HepG2 (cell line): ENCODE data around the gene STN1. TPM values are rescaled to one million over a fixed set of nuclear protein-coding genes. Genes with fewer than 3 reads are reported as not detected.

Experiments used
- MEF2D ChIP-seq: sonication (generic); formaldehyde crosslinking; IDR thresholded peaks from 2 replicates; pipeline ENCODE4 v1.5.1; 2020; ENCODE audit warnings: mild to moderate bottlenecking, missing genetic modification reagents
- MIXL1 ChIP-seq: IDR thresholded peaks from 2 replicates; pipeline ENCODE4 v1.6.1; 2016
- NAIF1 ChIP-seq: sonication (generic); formaldehyde crosslinking; IDR thresholded peaks from 2 replicates; pipeline ENCODE4 v1.5.0; 2020; ENCODE audit warnings: mild to moderate bottlenecking, missing genetic modification reagents, borderline replicate concordance
- NBN ChIP-seq: fragments of 450-650 bp; conservative IDR thresholded peaks from 2 replicates; pipeline ENCODE4 v1.6.1; 2017
- SMAD3 ChIP-seq: sonication (generic); formaldehyde crosslinking; IDR thresholded peaks from 2 replicates; pipeline ENCODE4 v1.4.0; 2020; ENCODE audit warnings: missing genetic modification reagents
- SOX13 ChIP-seq, 3 experiments: fragments of 450-650 bp in 1 of 3; sonication (generic) in 1 of 3; formaldehyde crosslinking in 1 of 3; IDR thresholded peaks in 2 of 3; conservative IDR thresholded peaks in 1 of 3; 2 replicates each; pipeline versions ENCODE4 v1.5.0 to v1.6.1; 2016 to 2020; ENCODE audit warnings: antibody characterized with exemption in 1 of 3, mild to moderate bottlenecking in 1 of 3, missing compliant biosample characterization in 1 of 3, missing genetic modification reagents in 1 of 3, moderate library complexity in 1 of 3
- TCF12 ChIP-seq, 2 experiments: fragments of 450-650 bp in 1 of 2; sonication (generic) in 1 of 2; formaldehyde crosslinking in 1 of 2; IDR thresholded peaks; 2 replicates each; pipeline versions ENCODE4 v1.6.1 to v1.8.0; 2017 to 2022; ENCODE audit warnings: antibody characterized with exemption in 1 of 2, mild to moderate bottlenecking in 1 of 2, missing genetic modification reagents in 1 of 2, moderate library complexity in 1 of 2
- TFDP2 ChIP-seq: sonication (generic); formaldehyde crosslinking; IDR thresholded peaks from 2 replicates; pipeline ENCODE4 v1.4.0; 2020; ENCODE audit warnings: missing genetic modification reagents
- ZNF296 ChIP-seq: sonication (generic); formaldehyde crosslinking; conservative IDR thresholded peaks from 2 replicates; pipeline ENCODE4 v1.5.0; 2020; ENCODE audit warnings: mild to moderate bottlenecking, missing genetic modification reagents
- ZNF543 ChIP-seq: sonication (generic); formaldehyde crosslinking; IDR thresholded peaks from 2 replicates; pipeline ENCODE4 v1.4.0; 2020; ENCODE audit warnings: mild to moderate bottlenecking, missing genetic modification reagents
- ZNF609 ChIP-seq: sonication (generic); formaldehyde crosslinking; IDR thresholded peaks from 2 replicates; pipeline ENCODE4 v1.4.0; 2020; ENCODE audit warnings: mild to moderate bottlenecking, missing genetic modification reagents, borderline replicate concordance
- ZNF7 ChIP-seq: IDR thresholded peaks from 2 replicates; pipeline ENCODE4 v1.6.1; 2016; ENCODE audit warnings: missing biosample characterization, missing genetic modification reagents
- ZNF766 ChIP-seq: sonication (generic); formaldehyde crosslinking; IDR thresholded peaks from 2 replicates; pipeline ENCODE4 v1.5.0; 2020; ENCODE audit warnings: missing genetic modification reagents, borderline replicate concordance
- ZNF800 ChIP-seq: sonication (generic); formaldehyde crosslinking; IDR thresholded peaks from 2 replicates; pipeline ENCODE4 v1.4.0; 2020; ENCODE audit warnings: missing genetic modification reagents
- ZSCAN22 ChIP-seq: sonication (generic); formaldehyde crosslinking; IDR thresholded peaks from 2 replicates; pipeline ENCODE4 v1.4.0; 2020; ENCODE audit warnings: mild to moderate bottlenecking, missing genetic modification reagents
- ZSCAN29 ChIP-seq: sonication (generic); formaldehyde crosslinking; conservative IDR thresholded peaks from 2 replicates; pipeline ENCODE4 v1.4.0; 2020; ENCODE audit warnings: mild to moderate bottlenecking, missing genetic modification reagents
- polyA plus RNA-seq, 8 experiments: library from polyadenylated mRNA; depleted of rRNA in 3 of 8; stranded (reverse) in 7 of 8; unstranded in 1 of 8; fragments of >200 nt; fragmentation: Illumina TruSeq in 4 of 8; extraction: Trizol in 4 of 8; gene quantifications; 2 replicates each; pipeline versions ENCODE4 v1.2.1 to v1.2.3, GENCODE V29; 2011 to 2016; ENCODE audit warnings: low read depth in 4 of 8, missing spikeins in 1 of 8, mixed read lengths in 1 of 8; ENCODE audit not compliant: insufficient read depth in 1 of 8
- total RNA-seq, 5 experiments: library from RNA; depleted of rRNA; stranded (reverse); fragments of >200 nt; fragmentation: Illumina TruSeq; extraction: Trizol; gene quantifications; 2 replicates each; pipeline ENCODE4 v1.2.3, GENCODE V29; 2016; ENCODE audit warnings: low read depth in 1 of 5
- TF ChIP-seq, protein P1 (sequence below): sonication (generic); formaldehyde crosslinking; IDR thresholded peaks from 2 replicates; pipeline ENCODE4 v1.4.0; 2020; ENCODE audit warnings: mild to moderate bottlenecking, missing genetic modification reagents

Gene STN1
- total and polyA plus RNA-seq, 2 of the 13 experiments (the other 11 are each of a cell fraction or from before 2014, with no cell fraction given) = 17.6 to 22.7 TPM

DNA sequence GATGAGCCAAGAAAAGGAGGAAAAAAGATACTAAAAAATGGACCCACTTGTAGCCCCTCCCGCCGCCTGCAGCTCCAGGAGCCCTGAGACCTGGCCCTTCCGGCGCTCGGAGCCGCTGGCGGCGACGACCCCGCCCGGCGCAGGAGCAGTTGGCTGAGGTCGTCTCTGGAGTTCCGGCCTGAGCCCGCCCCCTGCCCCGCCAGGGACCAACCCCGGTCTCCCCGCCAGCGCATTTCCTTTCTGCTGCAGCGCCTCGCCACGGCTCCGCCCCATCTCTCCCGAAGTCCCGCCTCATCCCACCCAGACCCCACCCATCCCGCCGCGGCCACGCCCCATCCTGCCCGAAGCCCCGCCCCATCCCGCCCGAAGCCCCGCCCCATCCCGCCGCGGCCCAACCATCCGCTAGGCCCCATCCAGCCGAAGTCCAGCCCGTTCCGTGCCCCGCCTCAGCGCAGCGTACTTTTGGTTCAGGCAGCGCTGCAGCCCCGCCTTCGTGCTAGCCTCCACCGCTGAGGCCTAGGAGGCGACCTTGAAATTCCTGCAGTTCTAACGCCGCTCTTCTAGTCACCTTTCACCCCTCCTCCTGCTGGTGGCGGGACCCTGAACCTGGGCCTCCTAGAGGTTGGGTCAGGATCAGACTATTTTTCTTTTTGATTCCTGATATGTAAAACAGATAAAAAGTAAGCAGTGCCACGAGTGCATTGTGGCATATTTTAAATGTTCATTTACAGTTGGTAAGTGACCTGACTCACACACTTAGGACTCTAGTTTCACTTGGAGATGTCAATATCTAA, at the start of gene STN1 (continued):
- TF ChIP-seq, protein P1, sequence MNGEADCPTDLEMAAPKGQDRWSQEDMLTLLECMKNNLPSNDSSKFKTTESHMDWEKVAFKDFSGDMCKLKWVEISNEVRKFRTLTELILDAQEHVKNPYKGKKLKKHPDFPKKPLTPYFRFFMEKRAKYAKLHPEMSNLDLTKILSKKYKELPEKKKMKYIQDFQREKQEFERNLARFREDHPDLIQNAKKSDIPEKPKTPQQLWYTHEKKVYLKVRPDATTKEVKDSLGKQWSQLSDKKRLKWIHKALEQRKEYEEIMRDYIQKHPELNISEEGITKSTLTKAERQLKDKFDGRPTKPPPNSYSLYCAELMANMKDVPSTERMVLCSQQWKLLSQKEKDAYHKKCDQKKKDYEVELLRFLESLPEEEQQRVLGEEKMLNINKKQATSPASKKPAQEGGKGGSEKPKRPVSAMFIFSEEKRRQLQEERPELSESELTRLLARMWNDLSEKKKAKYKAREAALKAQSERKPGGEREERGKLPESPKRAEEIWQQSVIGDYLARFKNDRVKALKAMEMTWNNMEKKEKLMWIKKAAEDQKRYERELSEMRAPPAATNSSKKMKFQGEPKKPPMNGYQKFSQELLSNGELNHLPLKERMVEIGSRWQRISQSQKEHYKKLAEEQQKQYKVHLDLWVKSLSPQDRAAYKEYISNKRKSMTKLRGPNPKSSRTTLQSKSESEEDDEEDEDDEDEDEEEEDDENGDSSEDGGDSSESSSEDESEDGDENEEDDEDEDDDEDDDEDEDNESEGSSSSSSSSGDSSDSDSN (CRISPR knock-in tag) = peak; percentile 54
- TF ChIP-seq NAIF1 (no peak), ZSCAN22 (CRISPR knock-in tag) (peak; percentile 45; the same call in 1 of the 2 replicates), NBN (no peak), ZNF296 (CRISPR knock-in tag) (no peak), ZNF766 (CRISPR knock-in tag) (no peak), SOX13 (IDR thresholded peaks at IDR 0.05) (no peak), SOX13 (CRISPR knock-in tag; conservative IDR thresholded peaks at IDR 0.05 in 1 of 2, IDR thresholded peaks at IDR 0.05 in 1 of 2) (peak in 1 of 2 experiments; percentile 59; a peak in 1 of 4 replicates), SMAD3 (peak; percentile 28; the same call in 1 of the 2 replicates), ZNF7 (CRISPR knock-in tag) (peak; percentile 21; the same call in 1 of the 2 replicates), ZNF609 (CRISPR knock-in tag) (peak; percentile 28; the same call in 1 of the 2 replicates), ZNF800 (CRISPR knock-in tag) (peak; percentile 56; the same call in 1 of the 2 replicates), ZSCAN29 (CRISPR knock-in tag) (no peak), MIXL1 (0 out of 2 replicates have a peak, but pooled peaks have one; percentile 12), ZNF543 (CRISPR knock-in tag) (no peak; the same call in 1 of the 2 replicates), TFDP2 (CRISPR knock-in tag) (peak; percentile 78), MEF2D (0 out of 2 replicates have a peak, but pooled peaks have one; percentile 8), TCF12 (IDR thresholded peaks at IDR 0.05) (no peak), TCF12 (CRISPR knock-in tag; IDR thresholded peaks at IDR 0.05) (0 out of 2 replicates have a peak, but pooled peaks have one; percentile 39)
